Loucy (cell line): ENCODE results near the gene DPP8.

Source experiments
- EZH2phosphoT487 ChIP-seq: fragments of 200-600 bp; IDR thresholded peaks from 2 replicates; pipeline ENCODE4 v1.6.1; 2018; ENCODE audit warnings: antibody characterized with exemption, mild to moderate bottlenecking, moderate library complexity, borderline replicate concordance
- TF ChIP-seq, protein P1 (sequence below): fragments of 200-600 bp; sonication (generic); conservative IDR thresholded peaks from 2 replicates; pipeline ENCODE4 v1.5.1; 2014; ENCODE audit warnings: mild to moderate bottlenecking, antibody characterized with exemption, low read length

DNA sequence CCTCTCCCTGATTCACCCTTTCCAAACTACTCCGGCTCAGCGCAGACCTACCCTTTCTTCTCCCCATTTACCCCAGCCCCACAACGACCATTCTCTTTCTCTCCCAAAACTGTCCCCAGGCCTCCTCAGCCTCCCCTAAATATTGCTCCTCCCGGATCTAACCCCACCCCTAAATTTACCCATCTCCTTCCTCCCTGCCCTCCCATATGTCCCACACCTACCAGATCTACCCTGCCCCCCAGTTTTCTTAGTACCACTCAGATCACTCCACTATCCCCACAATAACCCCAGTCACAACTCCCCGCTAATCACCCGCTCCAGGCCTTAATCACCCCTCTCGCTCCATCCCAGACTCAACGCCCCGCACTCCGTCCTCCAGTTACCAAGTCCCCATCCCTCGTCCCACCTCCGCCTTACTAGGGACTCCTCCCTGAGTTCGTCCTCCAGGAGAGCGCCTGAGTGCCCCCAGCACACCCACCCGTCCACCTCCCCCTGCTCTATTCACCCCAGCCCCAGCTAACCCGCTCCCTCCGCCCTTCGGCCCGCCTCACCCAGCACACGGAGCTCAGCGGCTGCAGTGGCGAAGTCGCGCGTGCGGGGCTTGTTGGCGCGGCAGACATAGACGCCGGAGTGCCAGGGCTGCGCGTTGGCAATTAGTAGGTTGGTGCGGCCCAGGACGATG lies 121.1 kb downstream of the DPP8 start:
- TF ChIP-seq, protein P1, sequence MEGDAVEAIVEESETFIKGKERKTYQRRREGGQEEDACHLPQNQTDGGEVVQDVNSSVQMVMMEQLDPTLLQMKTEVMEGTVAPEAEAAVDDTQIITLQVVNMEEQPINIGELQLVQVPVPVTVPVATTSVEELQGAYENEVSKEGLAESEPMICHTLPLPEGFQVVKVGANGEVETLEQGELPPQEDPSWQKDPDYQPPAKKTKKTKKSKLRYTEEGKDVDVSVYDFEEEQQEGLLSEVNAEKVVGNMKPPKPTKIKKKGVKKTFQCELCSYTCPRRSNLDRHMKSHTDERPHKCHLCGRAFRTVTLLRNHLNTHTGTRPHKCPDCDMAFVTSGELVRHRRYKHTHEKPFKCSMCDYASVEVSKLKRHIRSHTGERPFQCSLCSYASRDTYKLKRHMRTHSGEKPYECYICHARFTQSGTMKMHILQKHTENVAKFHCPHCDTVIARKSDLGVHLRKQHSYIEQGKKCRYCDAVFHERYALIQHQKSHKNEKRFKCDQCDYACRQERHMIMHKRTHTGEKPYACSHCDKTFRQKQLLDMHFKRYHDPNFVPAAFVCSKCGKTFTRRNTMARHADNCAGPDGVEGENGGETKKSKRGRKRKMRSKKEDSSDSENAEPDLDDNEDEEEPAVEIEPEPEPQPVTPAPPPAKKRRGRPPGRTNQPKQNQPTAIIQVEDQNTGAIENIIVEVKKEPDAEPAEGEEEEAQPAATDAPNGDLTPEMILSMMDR = no peak
- TF ChIP-seq EZH2phosphoT487 = no peak
